Stimulated activated CD4-positive, alpha-beta T cell treated with anti-CD3 and anti-CD28 coated beads, Interleukin-4, amount 100 ng/mL, for 48 hours (primary cell): ENCODE data around the gene TERB1.
"Not testable (repeated sequence)": the region's sequence is repeated elsewhere in the genome, so short reads cannot be mapped to it uniquely, and the experiment has no call there.

ENCODE experiments used
- DNase-seq, 2 donors: peaks; one replicate each; pipeline ENCODE4 v3.0.0-alpha.2; 2020; ENCODE audit warnings: low read depth in 2 of 2

TERB1 gene

DNA sequence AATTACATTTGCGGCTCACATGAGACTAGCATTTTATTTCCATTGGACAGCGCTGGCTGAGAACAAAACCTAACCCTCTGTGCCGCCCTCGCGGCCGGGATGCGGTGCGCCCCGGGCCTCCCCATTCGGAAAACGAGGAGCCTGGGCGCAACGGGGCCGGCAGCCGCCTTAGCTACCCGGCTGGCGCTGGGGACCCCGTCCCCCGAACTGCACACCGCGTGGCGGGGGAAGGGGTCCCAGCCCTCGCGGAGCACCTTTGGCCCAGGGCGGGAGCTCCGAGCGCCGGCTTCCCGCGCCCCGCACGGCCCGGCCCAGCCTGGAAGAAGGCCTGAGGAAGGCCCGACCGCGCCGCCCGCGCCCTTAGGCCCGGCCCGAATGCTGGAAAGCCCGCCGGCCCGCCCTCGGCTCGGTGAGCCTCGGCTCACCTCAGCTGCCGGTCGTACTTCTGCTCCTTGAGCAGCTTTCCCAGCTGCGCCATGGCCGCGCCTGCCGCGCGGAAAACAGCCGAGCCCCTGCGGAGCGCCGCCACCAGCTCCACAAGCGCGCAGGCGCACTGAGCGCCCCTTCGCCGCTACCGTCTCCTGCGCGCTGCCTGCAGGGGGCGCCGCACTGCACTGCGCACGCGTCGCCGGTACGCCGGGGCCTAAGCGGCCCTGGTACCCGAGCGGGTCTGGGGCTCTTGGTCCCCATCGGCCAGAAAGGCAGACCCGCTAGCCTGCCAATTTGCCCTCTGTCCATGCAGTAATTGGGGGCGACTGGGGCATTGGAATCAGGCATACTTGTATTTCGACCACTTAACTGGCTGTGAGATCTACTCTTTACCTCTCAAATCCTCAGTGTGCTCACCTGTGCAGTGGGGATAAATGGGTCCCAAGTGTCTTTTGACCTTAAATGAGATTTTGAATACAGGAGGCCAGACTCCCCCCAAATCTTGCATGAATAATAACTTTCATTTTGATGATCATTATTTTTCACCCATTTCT lies 29.3 kb upstream of the TERB1 start, which contains the start of gene NAE1:
Gene NAE1, minus strand, starts transcription at position 555 of the 983 bp plus-strand sequence. Its CDS starts 77 bp downstream, at position 478.
- peak; percentile 84 to 87 for DNase-seq

GRCh38 chr16:66824006-66824405 lies 22.6 kb upstream of the TERB1 start:
- no peak for DNase-seq

- DNase-seq: no peak
These were observed 13.3 kb upstream of the TERB1 start for GRCh38 chr16:66814734-66815133.

DNA sequence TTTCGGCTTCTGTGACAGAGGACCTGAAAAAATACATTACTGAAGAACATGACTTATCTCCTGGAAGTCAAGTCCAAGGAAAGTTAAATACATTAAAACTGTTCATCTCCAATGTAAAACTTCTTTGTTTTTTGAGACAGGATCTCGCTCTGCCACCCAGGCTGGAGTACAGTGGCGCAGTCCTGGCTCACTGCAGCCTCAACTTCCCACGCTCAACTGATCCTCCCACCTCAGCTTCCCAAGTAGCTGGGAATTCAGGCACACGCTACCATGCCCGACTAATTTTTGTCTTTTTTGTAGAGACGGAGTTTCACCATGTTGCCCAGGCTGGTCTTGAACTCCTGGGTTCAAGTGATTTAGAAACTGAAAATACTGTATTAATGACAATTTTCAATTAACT lies 9.7 kb upstream of the TERB1 start:
- no peak for DNase-seq

- no peak for DNase-seq
These were observed 9.0 kb upstream of the TERB1 start for GRCh38 chr16:66810391-66810790.

DNA sequence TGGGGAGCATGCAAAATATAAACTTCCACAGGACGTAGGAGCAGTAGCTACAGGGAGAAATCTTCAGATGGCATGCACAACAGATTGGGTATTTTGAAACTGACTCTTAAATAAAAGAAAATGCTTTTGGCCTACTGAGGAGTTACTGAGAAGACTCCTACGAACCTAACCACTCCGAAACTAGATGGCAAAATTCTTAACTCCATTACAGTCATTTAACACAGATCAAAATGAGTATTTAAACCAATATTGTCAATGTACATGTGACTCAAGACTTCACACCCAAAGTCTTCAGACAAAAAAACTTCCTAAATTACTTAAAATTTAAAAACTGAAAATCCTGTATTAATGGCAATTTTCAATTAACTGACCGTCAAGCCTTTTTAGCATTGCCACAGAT lies 8.4 kb upstream of the TERB1 start:
- DNase-seq: no peak

- no peak for DNase-seq
These were observed 775 bp upstream of the TERB1 start for GRCh38 chr16:66802159-66802558.

DNA sequence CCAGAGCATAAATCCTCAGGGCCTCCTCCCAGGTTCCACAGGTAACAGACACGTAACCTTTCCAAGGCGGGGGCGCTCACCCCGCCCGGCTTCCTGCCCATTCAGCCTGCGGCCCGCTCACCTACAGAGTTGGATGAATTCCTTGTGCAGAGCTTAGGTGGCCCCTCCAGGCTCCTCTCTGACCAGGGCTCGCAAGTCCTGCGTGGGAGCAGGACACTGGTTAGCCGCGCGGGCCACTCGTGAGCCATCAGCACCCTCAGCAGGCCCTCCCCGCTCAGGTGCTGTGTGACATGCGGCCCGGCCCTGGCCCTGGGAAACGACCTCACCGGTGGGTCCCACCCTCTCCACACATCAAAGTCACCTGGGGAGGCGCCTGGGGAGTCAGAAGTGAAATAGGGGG lies 528 bp downstream of the TERB1 start:
- no peak for DNase-seq

DNA sequence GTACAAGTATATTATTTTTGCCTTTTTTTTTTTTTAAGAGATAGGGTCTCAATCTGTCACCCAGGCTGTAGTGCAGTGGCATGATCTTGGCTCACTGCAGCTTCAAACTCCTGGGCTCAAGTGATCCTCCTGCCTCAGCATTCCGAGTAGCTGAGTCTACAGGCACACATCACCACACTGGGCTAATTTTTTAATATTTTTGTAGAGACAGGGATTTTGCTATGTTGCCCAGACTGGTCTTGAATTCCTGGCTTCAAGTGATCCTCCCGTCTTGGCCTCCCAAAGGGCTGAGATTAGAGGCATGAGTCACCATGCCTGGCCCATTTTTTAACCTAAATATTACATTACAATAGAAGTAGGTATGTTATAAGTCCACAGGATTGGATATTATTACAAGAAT lies 3.2 kb downstream of the TERB1 start:
- DNase-seq: no peak

DNA sequence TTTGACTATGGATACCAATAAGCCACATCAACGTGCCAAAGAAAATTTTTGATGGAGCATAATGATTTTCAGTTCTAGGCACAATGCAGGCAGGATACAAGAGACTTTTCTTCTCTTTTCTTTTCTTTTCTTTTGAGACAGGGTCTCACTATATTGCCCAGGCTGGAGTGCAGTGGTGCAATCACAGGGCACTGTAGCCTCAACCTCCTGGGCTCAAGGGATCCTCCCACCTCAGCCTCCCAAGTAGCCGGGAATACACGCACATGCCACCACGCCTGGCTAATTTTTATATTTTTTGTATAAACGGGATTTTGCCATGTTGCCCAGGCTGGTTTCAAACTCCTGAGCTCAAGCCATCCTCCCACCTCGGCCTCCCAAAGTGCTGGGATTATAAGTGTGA lies 7.4 kb downstream of the TERB1 start:
- DNase-seq: not testable (repeated sequence)

GRCh38 chr16:66790130-66790733 lies 11.2 kb downstream of the TERB1 start:
- DNase-seq: no peak

- no peak for DNase-seq
These were observed 14.0 kb downstream of the TERB1 start for GRCh38 chr16:66787427-66787826.

DNA sequence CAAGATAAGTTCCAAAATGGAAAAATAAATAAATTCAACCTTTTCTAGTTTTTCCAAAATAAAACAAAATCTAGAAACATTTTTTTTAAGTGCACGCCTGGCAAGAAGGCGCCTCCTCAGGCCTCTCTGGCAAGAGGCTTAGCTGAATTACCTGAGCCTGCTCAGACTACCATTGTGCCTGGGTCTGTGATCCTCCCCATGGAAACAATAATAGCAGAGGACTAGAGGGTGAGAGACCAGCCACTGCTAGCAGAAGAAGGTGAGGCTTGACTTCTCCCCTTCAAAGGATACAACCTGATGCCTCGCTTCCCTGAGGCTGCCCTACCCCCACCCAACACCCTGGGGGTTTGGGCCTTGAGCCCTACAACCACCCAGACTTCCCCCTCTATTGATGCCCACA lies 14.8 kb downstream of the TERB1 start:
- no peak for DNase-seq

GRCh38 chr16:66776457-66776856 lies 24.9 kb downstream of the TERB1 start:
- no peak for DNase-seq

DNA sequence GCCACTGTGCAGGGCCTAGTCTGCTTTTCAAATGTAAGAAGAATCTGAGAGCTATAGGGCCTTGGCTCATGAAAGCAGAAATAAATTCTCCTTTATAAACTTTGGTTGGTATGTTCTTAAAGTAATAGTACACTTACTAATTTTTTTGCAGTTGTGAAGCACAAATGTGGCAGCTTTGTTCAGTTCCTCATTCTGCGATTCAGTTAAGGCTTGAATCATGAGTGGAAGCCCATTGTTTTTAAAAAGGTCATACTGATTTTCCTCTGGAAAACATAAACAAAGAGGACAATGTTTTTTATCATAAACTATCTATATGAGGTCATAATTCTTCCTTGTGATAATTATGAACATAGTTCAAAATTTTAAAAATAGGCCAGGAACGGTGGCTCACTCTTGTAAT lies 26.4 kb downstream of the TERB1 start:
- no peak for DNase-seq

- no peak for DNase-seq
These were observed 43.3 kb downstream of the TERB1 start for GRCh38 chr16:66758086-66758485.

- DNase-seq: no peak
These were observed 46.6 kb downstream of the TERB1 start for GRCh38 chr16:66754819-66755218.

GRCh38 chr16:66754211-66754610 lies 47.2 kb downstream of the TERB1 start:
- DNase-seq: no peak

GRCh38 chr16:66752958-66753357 lies 48.4 kb downstream of the TERB1 start:
- DNase-seq: no peak

DNA sequence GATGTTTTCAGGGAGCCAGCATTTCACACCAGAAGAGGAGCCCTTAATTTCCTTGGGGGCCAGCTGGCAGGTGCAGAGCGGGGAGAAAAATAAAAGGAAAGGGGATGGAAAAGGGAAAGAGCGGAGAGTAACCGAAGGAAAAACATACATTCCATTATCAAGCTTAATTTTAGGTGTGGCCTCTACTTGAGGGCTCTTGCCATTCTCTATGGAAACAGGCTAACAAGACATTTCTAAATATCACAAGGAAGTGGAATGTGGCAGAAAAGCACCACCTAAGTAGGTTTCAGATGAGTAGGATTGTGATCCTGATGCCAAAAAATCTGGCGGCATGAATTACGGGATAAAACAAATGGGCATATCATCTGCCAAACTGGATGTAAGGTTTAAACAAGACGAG lies 49.0 kb downstream of the TERB1 start:
- DNase-seq: no peak

DNA sequence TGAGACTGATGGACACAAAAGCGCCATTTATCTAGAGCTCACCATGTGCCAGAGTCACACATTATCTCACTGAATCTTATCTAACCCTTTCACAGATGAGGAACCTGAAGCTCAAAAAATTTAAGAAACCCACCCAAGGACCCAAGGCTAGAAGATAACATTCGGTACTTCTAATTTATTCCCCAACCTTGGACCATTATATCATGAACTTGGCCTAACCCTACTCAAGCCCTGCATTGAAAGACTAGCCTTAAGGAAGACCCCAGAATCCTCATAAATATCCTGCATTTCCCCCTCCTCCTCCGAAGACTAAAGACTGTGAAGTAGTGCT lies 49.4 kb downstream of the TERB1 start:
- DNase-seq: no peak

DNA sequence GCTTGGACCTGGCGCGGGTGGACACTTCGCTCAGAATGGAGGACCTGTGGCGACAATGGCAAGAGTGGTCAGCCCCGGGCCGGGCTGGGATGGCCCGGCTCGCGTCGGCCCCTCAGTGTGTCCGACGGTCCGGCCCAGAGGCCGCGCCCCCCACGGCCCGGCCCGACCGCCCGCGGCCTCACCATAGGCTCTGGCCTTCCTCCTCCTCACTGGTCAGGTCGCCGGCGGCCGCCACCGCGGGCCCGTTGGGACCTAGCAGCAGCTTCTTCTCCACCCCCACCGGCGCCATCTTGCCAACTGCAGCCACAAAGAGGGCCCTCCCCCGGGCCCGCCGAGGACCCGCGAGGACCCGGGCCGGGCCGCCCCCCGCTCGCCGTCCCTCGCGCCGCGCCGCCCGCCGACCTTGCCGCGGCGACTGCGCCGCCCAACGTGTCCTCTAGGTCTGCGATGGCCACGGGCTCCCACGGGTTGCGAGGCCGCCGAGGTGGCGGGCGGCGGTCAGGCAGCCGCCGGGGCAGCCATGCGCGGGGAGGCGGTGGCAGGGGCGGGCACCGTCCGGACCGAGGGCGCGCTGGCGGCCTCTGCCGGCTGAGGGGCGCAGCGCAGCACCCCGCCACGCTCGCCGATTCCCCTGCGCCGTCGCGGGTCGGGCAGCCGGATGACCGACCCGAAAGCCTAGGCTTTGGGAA lies 49.9 kb downstream of the TERB1 start, which contains the start of gene DYNC1LI2:
Gene DYNC1LI2, minus strand, starts transcription at position 307 of the 689 bp plus-strand sequence. Its CDS starts 18 bp downstream, at position 289.
- peak; percentile 76 to 78 for DNase-seq

GRCh38 chr16:66751053-66751302 lies 50.4 kb downstream of the TERB1 start:
- no peak for DNase-seq
